ENCODE measurements around the gene CAMKMT. TPM values are rescaled to one million over a fixed set of nuclear protein-coding genes. Genes with fewer than 3 reads are reported as not detected.

The CAMKMT gene
- total RNA-seq, 1 donor = 15.0 TPM

GRCh38 chr2:44715671-44716081, 353.9 kb downstream of the CAMKMT start:
- DNase-seq (ENCODE audit: low read depth) = peak; percentile 64
- H3K4me3 ChIP-seq (ENCODE audit: low read depth, low read length) = no peak overlapping the region

DNA sequence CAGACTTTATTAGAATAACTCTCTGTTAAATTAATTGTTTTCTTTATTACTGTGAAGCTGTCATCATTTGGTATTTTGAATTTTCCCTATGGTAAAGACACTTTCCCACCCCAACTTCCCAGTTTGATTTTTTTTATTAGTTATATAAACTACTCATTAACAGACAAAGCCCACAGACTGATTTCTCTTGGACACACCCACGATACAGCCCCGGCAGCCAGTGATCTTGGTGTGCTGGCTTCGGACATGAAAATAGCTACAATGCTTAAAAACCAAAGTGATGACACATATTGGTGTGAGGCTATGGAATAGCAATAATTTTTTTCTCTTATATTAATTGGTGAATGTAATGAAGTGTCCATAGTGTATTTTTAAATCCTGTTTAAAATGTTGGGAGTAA, 354.4 kb downstream of the CAMKMT start:
- no peak overlapping the region for H3K4me3 ChIP-seq (ENCODE audit: low read depth, low read length)
- peak; percentile 31 for DNase-seq (ENCODE audit: low read depth)
- TF ChIP-seq CTCF (IDR thresholded peaks at IDR 0.05; ENCODE audit: insufficient read depth, low read length) = no peak

More at GRCh38 chr2:44715671-44716081, 353.9 kb downstream of the CAMKMT start:
- TF ChIP-seq CTCF (IDR thresholded peaks at IDR 0.05; ENCODE audit: insufficient read depth, low read length) = peak; percentile 56

DNA sequence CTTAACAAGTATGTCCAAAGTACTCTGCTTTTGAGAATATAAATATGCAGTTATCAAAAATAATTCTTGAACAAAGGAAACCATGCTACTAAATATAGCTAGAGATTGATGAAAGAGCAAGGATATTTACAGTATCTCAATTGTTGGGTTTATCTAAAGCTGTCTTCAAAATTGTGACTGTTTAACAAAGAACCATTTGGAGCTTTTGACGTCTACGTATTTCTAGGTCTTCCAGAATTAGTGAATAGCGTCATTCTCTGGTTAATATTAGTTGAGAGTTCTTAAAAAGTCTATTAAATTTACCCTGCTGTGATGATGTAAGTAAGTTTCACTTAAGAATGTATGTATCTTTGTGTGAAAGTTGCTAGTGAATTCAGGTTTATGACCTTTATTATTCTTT, 356.7 kb downstream of the CAMKMT start:
- H3K4me3 ChIP-seq (ENCODE audit: low read depth, low read length) = no peak overlapping the region
- no peak for TF ChIP-seq CTCF (IDR thresholded peaks at IDR 0.05; ENCODE audit: insufficient read depth, low read length)
- no peak for DNase-seq (ENCODE audit: low read depth)

DNA sequence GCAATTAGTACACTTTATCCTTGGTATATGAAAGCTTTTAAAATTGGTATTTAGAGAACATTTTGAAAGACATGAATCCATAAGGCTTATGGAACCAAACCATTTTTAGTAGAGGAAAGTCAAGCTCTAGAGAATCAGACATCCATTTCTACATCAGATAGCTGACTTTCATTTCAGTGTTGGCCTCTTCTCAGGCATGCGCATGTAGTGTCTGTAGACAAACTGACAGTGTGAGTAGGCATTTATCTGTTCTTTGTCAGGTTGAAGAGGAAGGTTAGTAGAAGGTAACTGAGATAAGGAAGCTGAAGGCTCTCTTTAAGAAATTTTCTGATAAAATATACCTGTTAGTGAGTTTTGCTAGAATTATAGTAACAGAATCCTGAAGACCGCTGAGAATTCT, 357.8 kb downstream of the CAMKMT start:
- no peak for TF ChIP-seq CTCF (IDR thresholded peaks at IDR 0.05; ENCODE audit: insufficient read depth, low read length)
- DNase-seq (ENCODE audit: low read depth) = no peak
- H3K4me3 ChIP-seq (ENCODE audit: low read depth, low read length) = no peak overlapping the region

DNA sequence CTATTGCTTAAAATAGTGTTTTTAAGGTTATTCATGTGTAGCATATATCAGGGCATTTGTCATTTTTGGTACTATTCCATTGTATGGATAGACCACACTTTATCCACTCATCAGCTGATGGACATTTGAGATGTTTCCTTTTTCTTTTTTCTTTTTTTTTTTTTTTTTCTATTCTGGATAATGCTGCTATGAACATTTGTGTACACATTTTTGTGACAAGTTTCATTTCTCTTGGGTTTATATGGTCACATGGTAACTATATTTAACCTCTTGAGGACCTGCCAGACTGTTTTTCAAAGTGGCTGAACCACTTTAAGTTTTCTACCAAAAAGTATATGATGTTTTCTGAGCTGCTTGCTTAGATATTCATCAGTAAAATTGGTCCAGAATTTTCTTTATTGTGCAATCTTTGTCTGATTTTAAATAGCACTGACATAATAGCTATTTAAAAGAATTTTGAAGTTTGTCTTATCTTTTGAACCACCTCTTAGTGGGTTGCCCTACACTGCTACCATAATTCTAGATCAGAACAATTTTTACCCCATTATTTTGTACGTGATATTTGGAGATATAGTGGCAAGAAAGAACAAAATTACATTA, 360.4 kb downstream of the CAMKMT start:
- DNase-seq (ENCODE audit: low read depth) = peak; percentile 57
- no peak overlapping the region for H3K4me3 ChIP-seq (ENCODE audit: low read depth, low read length)
- TF ChIP-seq CTCF (IDR thresholded peaks at IDR 0.05; ENCODE audit: insufficient read depth, low read length) = no peak

- DNase-seq (ENCODE audit: low read depth) = no peak
- H3K4me3 ChIP-seq (ENCODE audit: low read depth, low read length) = no peak overlapping the region
- TF ChIP-seq CTCF (IDR thresholded peaks at IDR 0.05; ENCODE audit: insufficient read depth, low read length) = no peak
Measured at GRCh38 chr2:44723921-44724320, 362.2 kb downstream of the CAMKMT start.

DNA sequence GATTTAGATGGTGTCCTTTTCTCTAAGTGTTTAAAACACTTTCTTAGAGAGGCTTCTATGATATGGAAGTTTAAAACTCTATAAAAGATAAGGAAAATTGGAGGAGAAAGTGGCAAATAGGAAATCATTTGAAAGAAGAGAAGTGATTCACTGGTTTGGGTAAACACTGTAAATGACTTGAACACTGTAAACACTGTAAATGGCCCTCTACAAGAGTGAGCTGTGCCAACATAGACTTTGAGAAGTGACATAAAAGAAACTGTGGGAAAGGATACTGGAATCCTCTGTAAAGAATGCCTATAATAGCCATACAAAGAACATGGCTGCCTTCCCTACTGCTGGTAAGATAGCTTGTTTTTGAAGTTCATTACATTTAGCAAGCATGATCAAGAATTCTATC, 368.8 kb downstream of the CAMKMT start:
- DNase-seq (ENCODE audit: low read depth) = no peak
- TF ChIP-seq CTCF (IDR thresholded peaks at IDR 0.05; ENCODE audit: insufficient read depth, low read length) = no peak
- no peak overlapping the region for H3K4me3 ChIP-seq (ENCODE audit: low read depth, low read length)

Measured in fibroblast of the aortic adventitia (primary cell).